ENCODE results near the gene YARS2. TPM values are rescaled to one million over a fixed set of nuclear protein-coding genes. Genes with fewer than 3 reads are reported as not detected.

The YARS2 gene
- total and polyA plus RNA-seq, 3 donors from 2014 or later = 13.9 to 29.8 (median 19.5) TPM

GRCh38 chr12:32743264-32743663 lies 12.4 kb downstream of the YARS2 start:
- Histone ChIP-seq H3K27me3 (no peaks in the 10 kb centered on the region), H3K4me1 (no peaks in the 10 kb centered on the region), H3K9me3 (no peaks in the 10 kb centered on the region), H3K4me3 (no peak overlapping the region), H3K27ac (no peak overlapping the region), H3K36me3 (ENCODE audit: low read depth, missing control alignments) (no peaks in the 10 kb centered on the region)
- no peak for DNase-seq
- intact Hi-C loops (cut with DNase I; ENCODE audit: low total_unique reads) = no loop called here
- WGBS, 2 donors = 89 to 90% methylated on average over 2 of the region's 2 CpGs
- TF ChIP-seq CTCF (IDR thresholded peaks at IDR 0.05) (no peak), POLR2A (IDR thresholded peaks at IDR 0.05) (no peak)

- Histone ChIP-seq H3K9me3 (no peaks in the 10 kb centered on the region), H3K27ac (no peak overlapping the region), H3K27me3 (no peaks in the 10 kb centered on the region), H3K4me3 (no peak overlapping the region), H3K4me1 (no peaks in the 10 kb centered on the region), H3K36me3 (ENCODE audit: low read depth, missing control alignments) (no peaks in the 10 kb centered on the region)
- DNase-seq = no peak
- TF ChIP-seq CTCF (IDR thresholded peaks at IDR 0.05) = no peak
- TF ChIP-seq POLR2A (IDR thresholded peaks at IDR 0.05) = no peak
- intact Hi-C loops (cut with DNase I; ENCODE audit: low total_unique reads) = no loop called here
- WGBS, 2 donors = 93 to 94% methylated on average over 10 of the region's 10 CpGs
Measured at GRCh38 chr12:32742133-32742532, 13.6 kb downstream of the YARS2 start.

GRCh38 chr12:32739279-32739678 lies 16.4 kb downstream of the YARS2 start:
- WGBS, 2 donors = 91 to 96% methylated on average over 2 of the region's 2 CpGs
- DNase-seq = no peak
- Histone ChIP-seq H3K27me3 (no peaks in the 10 kb centered on the region), H3K27ac (no peak overlapping the region), H3K4me3 (no peak overlapping the region), H3K9me3 (no peaks in the 10 kb centered on the region), H3K36me3 (ENCODE audit: low read depth, missing control alignments) (no peaks in the 10 kb centered on the region), H3K4me1 (no peaks in the 10 kb centered on the region)
- TF ChIP-seq CTCF (IDR thresholded peaks at IDR 0.05) (no peak), POLR2A (IDR thresholded peaks at IDR 0.05) (no peak)
- intact Hi-C loops (cut with DNase I; ENCODE audit: low total_unique reads) = no loop called here

GRCh38 chr12:32737715-32738114 lies 18.0 kb downstream of the YARS2 start:
- DNase-seq = no peak
- no peak overlapping the region for H3K27ac ChIP-seq
- no peak overlapping the region for H3K4me3 ChIP-seq
- no peaks in the 10 kb centered on the region for H3K4me1 ChIP-seq
- WGBS, 2 donors = 80 to 91% methylated on average over 2 of the region's 2 CpGs
- no peak for TF ChIP-seq CTCF (IDR thresholded peaks at IDR 0.05)
- no peak for TF ChIP-seq POLR2A (IDR thresholded peaks at IDR 0.05)
- intact Hi-C loops (cut with DNase I; ENCODE audit: low total_unique reads) = no loop called here
- H3K9me3 ChIP-seq = no peaks in the 10 kb centered on the region
- H3K27me3 ChIP-seq = no peaks in the 10 kb centered on the region
- H3K36me3 ChIP-seq (ENCODE audit: low read depth, missing control alignments) = no peaks in the 10 kb centered on the region

- Histone ChIP-seq H3K9me3 (no peaks in the 10 kb centered on the region), H3K36me3 (ENCODE audit: low read depth, missing control alignments) (no peaks in the 10 kb centered on the region), H3K27ac (no peak overlapping the region), H3K4me1 (no peaks in the 10 kb centered on the region), H3K4me3 (no peak overlapping the region), H3K27me3 (no peaks in the 10 kb centered on the region)
- intact Hi-C loops (cut with DNase I; ENCODE audit: low total_unique reads) = no loop called here
- 74 to 86% methylated on average over 3 of the region's 3 CpGs for WGBS, 2 donors
- no peak for TF ChIP-seq POLR2A (IDR thresholded peaks at IDR 0.05)
- DNase-seq = no peak
Measured at GRCh38 chr12:32736445-32736844, 19.3 kb downstream of the YARS2 start.

Data from testis (tissue), 3 donors.